Panc1 (cell line): Measurements from ENCODE around the gene SH3BP1. TPM values are rescaled to one million over a fixed set of nuclear protein-coding genes. Genes with fewer than 3 reads are reported as not detected.
"Not testable (repeated sequence)": the region's sequence is repeated elsewhere in the genome, so short reads cannot be mapped to it uniquely, and the experiment has no call there.

Experiments
- ATAC-seq: fragments of 200-7000 bp; cut with Tn5 transposase; 2 replicates; pipeline ENCODE4 v1.9.1; 2020; ENCODE audit warnings: mild to moderate bottlenecking, moderate library complexity
- BruUV-seq: library from RNA; stranded (reverse); fragments of 400-500 nt; replicated peaks from 2 replicates; lab custom pipeline; 2021; lab: Mats Ljungman, UMichigan
- CTCF ChIA-PET: fragments of 300-600 bp; sonication (Branson Sonifier 250); formaldehyde crosslinking; loops from one replicate; lab custom pipeline; 2022; ENCODE audit warnings: antibody characterized with exemption; lab: Charles Lee
- POLR2A ChIA-PET: fragments of 300-600 bp; sonication (Branson Sonifier 250); formaldehyde crosslinking; loops from one replicate; lab custom pipeline; 2022; ENCODE audit warnings: antibody characterized with exemption; lab: Charles Lee
- DNase-seq: peaks from one replicate; pipeline ENCODE4 v3.0.0-alpha.2; 2010; ENCODE audit warnings: low read depth, low spot score
- H3K27ac ChIP-seq: 2 replicates; pipeline ENCODE4 v1.5.1; 2011; ENCODE audit warnings: mild to moderate bottlenecking, low read length, inconsistent platforms
- H3K27me3 ChIP-seq: fragments of 200-500 bp; sonication (Bioruptor generic); 2 replicates; pipeline ENCODE4 v1.6.0; 2014; ENCODE audit warnings: low read length, inconsistent platforms; ENCODE audit not compliant: control insufficient read depth, insufficient read depth
- H3K36me3 ChIP-seq: fragments of 200-500 bp; sonication (Bioruptor generic); 2 replicates; pipeline ENCODE4 v1.5.1; 2014; ENCODE audit warnings: inconsistent platforms, mild to moderate bottlenecking, low read length, moderate library complexity; ENCODE audit not compliant: control insufficient read depth, insufficient read depth
- H3K4me1 ChIP-seq: 2 replicates; pipeline ENCODE4 v1.5.1; 2011; ENCODE audit warnings: inconsistent platforms, mild to moderate bottlenecking, low read length, moderate library complexity; ENCODE audit not compliant: control insufficient read depth, insufficient read depth
- H3K4me3 ChIP-seq, 2 experiments: 2 replicates each; pipeline ENCODE4 v1.5.1; 2011 to 2012; ENCODE audit warnings: low read depth in 2 of 2, low read length in 2 of 2, mild to moderate bottlenecking in 2 of 2, inconsistent platforms in 1 of 2, moderate library complexity in 1 of 2
- H3K9me3 ChIP-seq: fragments of 200-500 bp; sonication (Bioruptor generic); 2 replicates; pipeline ENCODE4 v1.5.1; 2014; ENCODE audit warnings: low read depth, mild to moderate bottlenecking, inconsistent platforms, low read length, moderate library complexity; ENCODE audit not compliant: control insufficient read depth, insufficient read depth
- POLR2AphosphoS5 ChIP-seq: IDR thresholded peaks from 2 replicates; pipeline ENCODE4 v1.6.1; 2012; ENCODE audit warnings: mild to moderate bottlenecking, low read depth, low read length, moderate library complexity
- SIN3A ChIP-seq: IDR thresholded peaks from 2 replicates; pipeline ENCODE4 v1.6.1; 2012; ENCODE audit warnings: low read depth, mild to moderate bottlenecking, low read length, moderate library complexity, borderline replicate concordance; ENCODE audit not compliant: insufficient read depth
- TCF7L2 ChIP-seq: IDR thresholded peaks from 2 replicates; pipeline ENCODE4 v1.6.1; 2011; ENCODE audit warnings: mild to moderate bottlenecking, low read depth, low read length, inconsistent platforms
- in situ Hi-C: cut with HindIII; loops from 2 replicates; pipeline ENCODE4 v1.10.0; 2016; ENCODE audit warnings: low sequenced_read_pairs, low pct_unique_long_range_greater_than_20kb
- intact Hi-C: fragments of 100-400 bp; cut with micrococcal nuclease; formaldehyde crosslinking; loops from one replicate; pipeline ENCODE4 v1.10.0; 2022; ENCODE audit not compliant: unreplicated experiment
- total RNA-seq: library from RNA; stranded (reverse); gene quantifications from one replicate; pipeline ENCODE4 v1.2.1, GENCODE V29; 2021; ENCODE audit not compliant: unreplicated experiment
- TF ChIP-seq, protein P1 (sequence below): fragments of 450-650 bp; IDR thresholded peaks from 2 replicates; pipeline ENCODE4 v1.5.1; 2017; ENCODE audit warnings: mild to moderate bottlenecking
- TF ChIP-seq, protein P2 (sequence below), 2 experiments: IDR thresholded peaks; 2 replicates each; pipeline ENCODE4 v1.6.1; 2011 to 2012; ENCODE audit warnings: low read depth in 2 of 2, control low read depth in 1 of 2, low read length in 1 of 2, mild to moderate bottlenecking in 1 of 2, moderate library complexity in 1 of 2; ENCODE audit not compliant: insufficient read depth in 1 of 2

SH3BP1 gene
- total RNA-seq, 1 experiment from 2014 or later, result 6.8 TPM

DNA sequence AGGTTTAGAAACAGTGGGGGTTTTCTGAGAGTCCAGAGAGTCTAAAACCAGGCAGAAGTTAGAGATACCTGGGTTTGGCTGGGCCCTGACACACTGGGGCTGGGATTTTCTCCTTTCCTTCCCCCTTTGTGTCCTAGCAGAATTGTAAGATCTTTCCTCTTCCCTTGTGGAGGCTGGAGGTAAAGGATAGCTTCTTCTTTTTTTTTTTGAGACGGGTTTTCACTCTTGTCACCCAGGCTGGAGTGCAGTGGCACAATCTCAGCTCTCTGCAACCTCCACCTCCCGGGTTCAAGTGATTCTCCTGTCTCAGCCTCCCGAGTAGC is 29.4 kb upstream of the SH3BP1 start:
- H3K4me1 ChIP-seq, in situ Hi-C loops, POLR2A ChIA-PET, ATAC-seq, CTCF ChIA-PET, BruUV-seq, DNase-seq, H3K9me3 ChIP-seq, H3K27me3 ChIP-seq, H3K36me3 ChIP-seq, intact Hi-C loops: not testable (repeated sequence)
- Histone ChIP-seq H3K4me3 (peak overlapping the region in 1 of 2 experiments; percentile 74; a peak in 2 of 4 replicates), H3K27ac (peak overlapping the region; percentile 81)

DNA sequence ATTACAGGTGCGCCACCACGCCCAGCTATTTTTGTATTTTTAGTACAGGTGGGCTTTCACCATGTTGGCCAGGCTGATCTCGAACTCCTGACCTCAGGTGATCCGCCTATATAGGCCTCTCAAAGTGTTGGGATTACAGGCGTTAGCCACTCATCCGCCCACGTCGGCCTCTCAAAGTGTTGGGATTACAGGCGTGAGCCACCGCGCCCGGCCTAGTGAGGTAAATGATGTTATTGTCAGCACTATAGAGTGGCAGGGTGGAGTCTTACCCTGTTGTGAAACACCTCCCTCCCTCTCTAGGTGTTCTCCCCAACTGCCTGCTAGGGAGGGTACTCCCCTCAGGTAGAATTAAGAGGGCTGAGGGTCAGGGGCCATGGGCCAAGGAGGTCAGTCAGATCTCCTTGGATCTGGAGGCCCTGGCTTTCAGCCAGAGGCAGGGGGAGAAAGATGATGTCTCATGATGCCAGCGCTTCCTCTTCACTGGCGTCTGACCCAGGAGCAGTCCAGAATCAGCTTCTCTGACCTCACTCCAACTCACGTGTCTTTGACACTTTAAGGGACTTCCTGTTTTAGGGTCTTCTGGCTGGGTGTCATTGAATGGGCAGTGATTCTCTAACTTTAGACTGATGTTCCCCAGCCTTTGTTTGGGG is 28.9 kb upstream of the SH3BP1 start:
- CTCF ChIA-PET, result no interaction called here

DNA sequence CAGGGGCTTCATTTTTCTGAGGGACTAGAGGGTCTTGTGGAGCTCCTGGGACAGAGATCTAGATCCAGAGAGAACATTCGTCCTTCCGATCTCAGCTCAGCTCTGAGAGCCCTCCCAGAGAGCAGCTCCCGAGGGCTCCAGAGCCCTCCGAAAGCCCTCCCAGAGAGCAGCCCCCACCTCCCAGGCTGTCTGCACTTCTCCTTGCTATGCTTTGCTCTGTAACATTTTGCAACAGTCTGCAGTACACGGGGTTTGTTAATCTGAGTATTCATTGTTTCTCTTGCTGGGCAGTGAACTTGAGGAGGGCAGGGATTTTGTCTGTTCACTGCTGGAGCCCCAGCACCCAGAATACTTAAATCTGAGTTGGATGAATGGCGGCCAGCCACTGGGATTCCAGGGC is 28.3 kb upstream of the SH3BP1 start:
- TF ChIP-seq POLR2AphosphoS5 (no peak), SIN3A (no peak), TCF7L2 (no peak)
- TF ChIP-seq, protein P1, sequence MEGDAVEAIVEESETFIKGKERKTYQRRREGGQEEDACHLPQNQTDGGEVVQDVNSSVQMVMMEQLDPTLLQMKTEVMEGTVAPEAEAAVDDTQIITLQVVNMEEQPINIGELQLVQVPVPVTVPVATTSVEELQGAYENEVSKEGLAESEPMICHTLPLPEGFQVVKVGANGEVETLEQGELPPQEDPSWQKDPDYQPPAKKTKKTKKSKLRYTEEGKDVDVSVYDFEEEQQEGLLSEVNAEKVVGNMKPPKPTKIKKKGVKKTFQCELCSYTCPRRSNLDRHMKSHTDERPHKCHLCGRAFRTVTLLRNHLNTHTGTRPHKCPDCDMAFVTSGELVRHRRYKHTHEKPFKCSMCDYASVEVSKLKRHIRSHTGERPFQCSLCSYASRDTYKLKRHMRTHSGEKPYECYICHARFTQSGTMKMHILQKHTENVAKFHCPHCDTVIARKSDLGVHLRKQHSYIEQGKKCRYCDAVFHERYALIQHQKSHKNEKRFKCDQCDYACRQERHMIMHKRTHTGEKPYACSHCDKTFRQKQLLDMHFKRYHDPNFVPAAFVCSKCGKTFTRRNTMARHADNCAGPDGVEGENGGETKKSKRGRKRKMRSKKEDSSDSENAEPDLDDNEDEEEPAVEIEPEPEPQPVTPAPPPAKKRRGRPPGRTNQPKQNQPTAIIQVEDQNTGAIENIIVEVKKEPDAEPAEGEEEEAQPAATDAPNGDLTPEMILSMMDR, result no peak
- TF ChIP-seq, protein P2, sequence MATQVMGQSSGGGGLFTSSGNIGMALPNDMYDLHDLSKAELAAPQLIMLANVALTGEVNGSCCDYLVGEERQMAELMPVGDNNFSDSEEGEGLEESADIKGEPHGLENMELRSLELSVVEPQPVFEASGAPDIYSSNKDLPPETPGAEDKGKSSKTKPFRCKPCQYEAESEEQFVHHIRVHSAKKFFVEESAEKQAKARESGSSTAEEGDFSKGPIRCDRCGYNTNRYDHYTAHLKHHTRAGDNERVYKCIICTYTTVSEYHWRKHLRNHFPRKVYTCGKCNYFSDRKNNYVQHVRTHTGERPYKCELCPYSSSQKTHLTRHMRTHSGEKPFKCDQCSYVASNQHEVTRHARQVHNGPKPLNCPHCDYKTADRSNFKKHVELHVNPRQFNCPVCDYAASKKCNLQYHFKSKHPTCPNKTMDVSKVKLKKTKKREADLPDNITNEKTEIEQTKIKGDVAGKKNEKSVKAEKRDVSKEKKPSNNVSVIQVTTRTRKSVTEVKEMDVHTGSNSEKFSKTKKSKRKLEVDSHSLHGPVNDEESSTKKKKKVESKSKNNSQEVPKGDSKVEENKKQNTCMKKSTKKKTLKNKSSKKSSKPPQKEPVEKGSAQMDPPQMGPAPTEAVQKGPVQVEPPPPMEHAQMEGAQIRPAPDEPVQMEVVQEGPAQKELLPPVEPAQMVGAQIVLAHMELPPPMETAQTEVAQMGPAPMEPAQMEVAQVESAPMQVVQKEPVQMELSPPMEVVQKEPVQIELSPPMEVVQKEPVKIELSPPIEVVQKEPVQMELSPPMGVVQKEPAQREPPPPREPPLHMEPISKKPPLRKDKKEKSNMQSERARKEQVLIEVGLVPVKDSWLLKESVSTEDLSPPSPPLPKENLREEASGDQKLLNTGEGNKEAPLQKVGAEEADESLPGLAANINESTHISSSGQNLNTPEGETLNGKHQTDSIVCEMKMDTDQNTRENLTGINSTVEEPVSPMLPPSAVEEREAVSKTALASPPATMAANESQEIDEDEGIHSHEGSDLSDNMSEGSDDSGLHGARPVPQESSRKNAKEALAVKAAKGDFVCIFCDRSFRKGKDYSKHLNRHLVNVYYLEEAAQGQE (IDR thresholded peaks at IDR 0.05; ENCODE audit: insufficient read depth in 1 of 2, low read depth in 2 of 2, low read length in 1 of 2), result no peak
- intact Hi-C loops (no loop called here), in situ Hi-C loops (no loop called here)
- no peak for ATAC-seq
- Histone ChIP-seq H3K9me3 (no peaks in the 10 kb centered on the region), H3K4me1 (peaks cover 3% of the 10 kb centered on the region), H3K27me3 (no peaks in the 10 kb centered on the region), H3K4me3 (no peak overlapping the region), H3K27ac (no peak overlapping the region), H3K36me3 (peaks cover 7% of the 10 kb centered on the region; the same call in 1 of the 2 replicates)
- ChIA-PET POLR2A (no interaction called here), CTCF (no interaction called here)
- BruUV-seq, result no TSS peak
- DNase-seq, result no peak

More for the DNA sequence above, 28.9 kb upstream of the SH3BP1 start:
- H3K27me3 ChIP-seq, result no peaks in the 10 kb centered on the region
- H3K36me3 ChIP-seq, result peaks cover 7% of the 10 kb centered on the region; the same call in 1 of the 2 replicates
- ATAC-seq (no peak), DNase-seq (no peak)
- TF ChIP-seq, protein P1, result no peak
- TF ChIP-seq, protein P2 (IDR thresholded peaks at IDR 0.05; ENCODE audit: insufficient read depth in 1 of 2, low read depth in 2 of 2, low read length in 1 of 2), result no peak
- TF ChIP-seq POLR2AphosphoS5 (no peak), SIN3A (no peak), TCF7L2 (no peak)
- no TSS peak for BruUV-seq
- POLR2A ChIA-PET, result no interaction called here
- peaks cover 3% of the 10 kb centered on the region for H3K4me1 ChIP-seq
- intact Hi-C loops (no loop called here), in situ Hi-C loops (no loop called here)
- H3K9me3 ChIP-seq, result no peaks in the 10 kb centered on the region
- no peak overlapping the region for H3K4me3 ChIP-seq
- H3K27ac ChIP-seq, result no peak overlapping the region
